PC-9 (cell line): ENCODE data around the gene OR5M3. TPM values are rescaled to one million over a fixed set of nuclear protein-coding genes. Genes with fewer than 3 reads are reported as not detected.

ENCODE experiments used
- BruUV-seq: library from RNA; stranded (reverse); fragments of 400-500 nt; replicated peaks from 2 replicates; lab custom pipeline; 2021; lab: Mats Ljungman, UMichigan
- CTCF ChIA-PET: fragments of 300-600 bp; sonication (Branson Sonifier 250); formaldehyde crosslinking; loops from one replicate; lab custom pipeline; 2022; ENCODE audit warnings: antibody characterized with exemption; lab: Charles Lee
- POLR2A ChIA-PET: fragments of 300-600 bp; sonication (Branson Sonifier 250); formaldehyde crosslinking; loops from one replicate; lab custom pipeline; 2022; ENCODE audit warnings: antibody characterized with exemption; ENCODE audit not compliant: unreplicated experiment; lab: Charles Lee
- DNase-seq, 2 experiments: peaks; one replicate each; pipeline versions ENCODE4 v3.0.0 to v3.0.0-alpha.2; 2015 to 2022; ENCODE audit warnings: mixed read lengths in 1 of 2
- H2AFZ ChIP-seq: fragments of 200-600 bp; sonication (generic); 2 replicates; pipeline ENCODE4 v1.8.1; 2017; ENCODE audit warnings: antibody characterized with exemption
- H3F3A ChIP-seq: fragments of 200-600 bp; sonication (generic); 2 replicates; pipeline ENCODE4 v1.8.1; 2017; ENCODE audit warnings: antibody characterized with exemption, mild to moderate bottlenecking, low read depth; ENCODE audit not compliant: insufficient read depth
- H3K27ac ChIP-seq: fragments of 200-600 bp; sonication (generic); 2 replicates; pipeline ENCODE4 v1.6.1; 2016; ENCODE audit warnings: mixed run types
- H3K27me3 ChIP-seq: fragments of 200-600 bp; sonication (generic); 2 replicates; pipeline ENCODE4 v1.6.1; 2016; ENCODE audit warnings: low read depth, mixed run types; ENCODE audit not compliant: insufficient read depth
- H3K36me3 ChIP-seq: fragments of 200-600 bp; sonication (generic); 2 replicates; pipeline ENCODE4 v1.6.1; 2016; ENCODE audit warnings: low read depth, mixed run types
- H3K4me1 ChIP-seq: fragments of 200-600 bp; sonication (generic); replicated peaks from 2 replicates; pipeline ENCODE4 v1.6.1; 2016; ENCODE audit warnings: mixed run types; ENCODE audit not compliant: insufficient read depth
- H3K4me2 ChIP-seq: fragments of 200-600 bp; sonication (generic); 2 replicates; pipeline ENCODE4 v1.6.1; 2017; ENCODE audit warnings: mixed run types
- H3K4me3 ChIP-seq: fragments of 200-600 bp; sonication (generic); 2 replicates; pipeline ENCODE4 v1.6.1; 2016; ENCODE audit warnings: mixed run types
- H3K79me2 ChIP-seq: fragments of 200-600 bp; sonication (generic); 2 replicates; pipeline ENCODE4 v1.6.1; 2017; ENCODE audit warnings: low read depth, mixed run types
- H3K9me2 ChIP-seq: fragments of 200-600 bp; sonication (generic); 2 replicates; pipeline ENCODE4 v1.8.1; 2017; ENCODE audit warnings: mild to moderate bottlenecking; ENCODE audit not compliant: insufficient read depth
- H3K9me3 ChIP-seq: fragments of 200-600 bp; sonication (generic); 2 replicates; pipeline ENCODE4 v1.8.1; 2016; ENCODE audit warnings: low read depth; ENCODE audit not compliant: insufficient read depth
- H4K20me1 ChIP-seq: fragments of 200-600 bp; sonication (generic); 2 replicates; pipeline ENCODE4 v1.8.1; 2017; ENCODE audit not compliant: insufficient read depth
- EZH2 ChIP-seq: fragments of 200-600 bp; sonication (generic); IDR thresholded peaks from 2 replicates; pipeline ENCODE4 v1.8.0; 2017; ENCODE audit warnings: antibody characterized with exemption, low read depth
- intact Hi-C: fragments of 100-400 bp; cut with micrococcal nuclease; formaldehyde crosslinking; loops from one replicate; pipeline ENCODE4 v1.10.0; 2022; ENCODE audit not compliant: unreplicated experiment
- total RNA-seq: library from RNA; stranded (reverse); gene quantifications from 2 replicates; pipeline ENCODE4 v1.2.3, GENCODE V29; 2021
- TF ChIP-seq, protein P1 (sequence below): fragments of 200-600 bp; sonication (generic); conservative IDR thresholded peaks from 2 replicates; pipeline ENCODE4 v1.6.1; 2017; ENCODE audit warnings: mixed run types, antibody characterized with exemption, mild to moderate bottlenecking, moderate library complexity

OR5M3 gene
- total RNA-seq, 1 experiment from 2014 or later, result not detected

DNA sequence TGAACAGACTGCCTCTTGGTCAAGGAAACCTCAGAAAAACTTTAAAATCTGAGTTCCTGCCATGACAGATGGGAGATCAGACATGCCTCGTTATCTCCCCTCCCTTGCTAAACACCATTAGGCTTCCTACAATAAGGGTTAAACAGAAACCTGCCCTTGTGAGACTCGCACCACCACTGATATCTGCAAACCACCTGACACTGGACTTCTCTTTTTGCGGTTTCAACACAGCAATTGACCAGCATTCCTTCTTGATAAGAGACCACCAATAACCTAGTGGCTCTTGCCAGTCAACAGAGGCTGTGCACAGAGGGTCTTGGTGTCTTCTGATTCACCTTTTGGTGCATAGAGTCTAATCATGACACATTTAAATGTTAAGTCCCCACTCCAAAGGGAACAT lies 13.6 kb upstream of the OR5M3 start:
- Histone ChIP-seq H3K4me3 (no peak overlapping the region), H3K27me3 (peaks cover 15% of the 10 kb centered on the region), H3K9me2 (no peaks in the 10 kb centered on the region), H3K9me3 (no peaks in the 10 kb centered on the region), H3K36me3 (no peaks in the 10 kb centered on the region), H3K27ac (no peak overlapping the region), H3K4me1 (no peaks in the 10 kb centered on the region), H4K20me1 (peaks cover 3% of the 10 kb centered on the region), H2AFZ (no peak overlapping the region), H3K4me2 (no peak overlapping the region), H3K79me2 (no peaks in the 10 kb centered on the region), H3F3A (no peaks in the 10 kb centered on the region)
- intact Hi-C loops, result no loop called here
- DNase-seq, result no peak
- POLR2A ChIA-PET, result no interaction called here
- BruUV-seq, result no TSS peak
- CTCF ChIA-PET, result no interaction called here
- TF ChIP-seq EZH2, result no peak
- TF ChIP-seq, protein P1, sequence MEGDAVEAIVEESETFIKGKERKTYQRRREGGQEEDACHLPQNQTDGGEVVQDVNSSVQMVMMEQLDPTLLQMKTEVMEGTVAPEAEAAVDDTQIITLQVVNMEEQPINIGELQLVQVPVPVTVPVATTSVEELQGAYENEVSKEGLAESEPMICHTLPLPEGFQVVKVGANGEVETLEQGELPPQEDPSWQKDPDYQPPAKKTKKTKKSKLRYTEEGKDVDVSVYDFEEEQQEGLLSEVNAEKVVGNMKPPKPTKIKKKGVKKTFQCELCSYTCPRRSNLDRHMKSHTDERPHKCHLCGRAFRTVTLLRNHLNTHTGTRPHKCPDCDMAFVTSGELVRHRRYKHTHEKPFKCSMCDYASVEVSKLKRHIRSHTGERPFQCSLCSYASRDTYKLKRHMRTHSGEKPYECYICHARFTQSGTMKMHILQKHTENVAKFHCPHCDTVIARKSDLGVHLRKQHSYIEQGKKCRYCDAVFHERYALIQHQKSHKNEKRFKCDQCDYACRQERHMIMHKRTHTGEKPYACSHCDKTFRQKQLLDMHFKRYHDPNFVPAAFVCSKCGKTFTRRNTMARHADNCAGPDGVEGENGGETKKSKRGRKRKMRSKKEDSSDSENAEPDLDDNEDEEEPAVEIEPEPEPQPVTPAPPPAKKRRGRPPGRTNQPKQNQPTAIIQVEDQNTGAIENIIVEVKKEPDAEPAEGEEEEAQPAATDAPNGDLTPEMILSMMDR, result no peak

DNA sequence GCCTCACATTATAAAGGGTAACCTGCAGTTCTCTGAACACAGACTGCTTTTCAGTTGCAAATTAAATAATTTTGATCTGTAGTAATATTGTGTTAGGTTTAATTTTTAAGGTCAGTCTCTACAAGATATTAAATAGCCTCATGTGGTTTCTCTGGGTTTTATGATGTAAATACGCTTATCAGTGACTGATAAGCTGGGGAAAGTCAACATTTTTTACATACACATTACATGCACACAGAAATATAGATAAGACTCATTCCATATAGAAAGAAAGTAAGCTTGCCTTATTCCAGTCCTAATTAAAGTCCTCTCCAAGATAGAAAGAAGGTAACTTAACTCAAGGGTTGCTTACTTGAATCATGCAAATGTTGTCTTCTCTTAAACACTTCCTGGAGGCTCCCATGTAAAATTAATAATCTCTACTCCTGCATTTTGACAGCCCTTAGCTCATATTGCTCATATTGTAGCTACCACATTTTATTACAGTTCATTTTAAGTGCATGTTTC lies 1.6 kb upstream of the OR5M3 start:
- no TSS peak for BruUV-seq
- no peak for TF ChIP-seq EZH2
- TF ChIP-seq, protein P1, result no peak
- H3K4me1 ChIP-seq, result no peaks in the 10 kb centered on the region

DNA sequence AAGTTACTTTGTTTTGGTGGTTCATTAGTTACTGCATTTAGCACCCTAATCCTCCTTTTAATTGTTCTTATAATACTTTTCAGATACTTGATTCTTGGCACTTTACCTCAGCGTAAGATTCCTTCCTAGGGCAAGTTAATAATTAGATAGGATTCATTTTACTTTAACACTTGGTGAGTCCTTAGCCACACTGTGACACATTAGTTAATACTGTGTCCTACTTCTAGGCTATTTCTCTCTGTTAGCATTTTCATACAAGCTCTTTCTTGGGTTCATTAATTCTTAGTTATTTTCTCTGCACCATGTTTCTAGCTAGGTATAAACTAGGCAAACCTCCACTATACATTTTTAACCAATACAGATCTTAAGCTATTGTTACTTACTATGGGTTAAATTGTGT lies 16.1 kb downstream of the OR5M3 start:
- CTCF ChIA-PET, result no interaction called here
- no peak for DNase-seq
- POLR2A ChIA-PET, result no interaction called here
- H3K9me2 ChIP-seq, result no peaks in the 10 kb centered on the region
- H3K4me2 ChIP-seq, result no peak overlapping the region
- H3K4me3 ChIP-seq, result no peak overlapping the region
- no peaks in the 10 kb centered on the region for H3K9me3 ChIP-seq
- no peak for TF ChIP-seq EZH2
- TF ChIP-seq, protein P1, result no peak
- H3K27ac ChIP-seq, result no peak overlapping the region
- H3K4me1 ChIP-seq, result no peaks in the 10 kb centered on the region
- no peaks in the 10 kb centered on the region for H4K20me1 ChIP-seq
- BruUV-seq, result no TSS peak
- H2AFZ ChIP-seq, result no peak overlapping the region
- H3F3A ChIP-seq, result no peaks in the 10 kb centered on the region
- H3K27me3 ChIP-seq, result no peaks in the 10 kb centered on the region
- intact Hi-C loops, result no loop called here
- no peaks in the 10 kb centered on the region for H3K36me3 ChIP-seq
- no peaks in the 10 kb centered on the region for H3K79me2 ChIP-seq

More for the DNA sequence above, 1.6 kb upstream of the OR5M3 start:
- DNase-seq, result no peak
- Histone ChIP-seq H3K36me3 (no peaks in the 10 kb centered on the region), H3K27ac (no peak overlapping the region), H3K4me3 (no peak overlapping the region), H3K9me3 (no peaks in the 10 kb centered on the region), H2AFZ (no peak overlapping the region), H3F3A (no peaks in the 10 kb centered on the region), H3K4me2 (no peak overlapping the region), H4K20me1 (no peaks in the 10 kb centered on the region), H3K9me2 (no peaks in the 10 kb centered on the region), H3K27me3 (no peaks in the 10 kb centered on the region), H3K79me2 (no peaks in the 10 kb centered on the region)
- intact Hi-C loops, result no loop called here
- POLR2A ChIA-PET, result no interaction called here
- CTCF ChIA-PET, result no interaction called here
